LNCaP clone FGC (cell line): Measurements from ENCODE around the gene PLA2G2E.

Experiments
- DNase-seq: peaks from one replicate; pipeline ENCODE4 v3.0.0-alpha.2; 2011; ENCODE audit warnings: low read depth
- H3K4me3 ChIP-seq: 2 replicates; pipeline ENCODE4 v1.5.1; 2011; ENCODE audit warnings: mild to moderate bottlenecking, low read depth, low read length, control low read depth
- TF ChIP-seq, protein P1 (sequence below): IDR thresholded peaks from 2 replicates; pipeline ENCODE4 v1.5.1; 2012; ENCODE audit warnings: mild to moderate bottlenecking; ENCODE audit not compliant: control insufficient read depth, insufficient read depth; ENCODE audit errors: extremely low read depth

PLA2G2E gene

DNA sequence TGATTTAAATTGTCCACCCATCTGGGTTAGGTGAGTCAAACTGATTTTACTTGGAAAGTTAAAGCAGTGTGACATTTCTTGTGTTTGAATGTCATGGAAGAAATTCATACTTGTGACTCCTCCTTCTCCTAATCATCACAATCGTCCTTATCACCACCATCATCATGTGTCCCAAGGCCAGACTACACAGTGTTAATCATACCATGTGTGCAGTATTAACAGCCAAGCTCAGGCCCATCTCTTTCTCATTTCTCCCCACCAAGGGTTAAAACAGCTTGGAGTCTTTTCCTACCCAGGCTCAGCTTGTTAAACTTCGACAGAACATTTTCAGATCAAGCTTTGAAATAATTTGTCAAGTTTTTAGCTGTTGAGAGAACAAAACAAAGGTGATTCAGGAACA lies 22.5 kb upstream of the PLA2G2E start:
- TF ChIP-seq, protein P1, sequence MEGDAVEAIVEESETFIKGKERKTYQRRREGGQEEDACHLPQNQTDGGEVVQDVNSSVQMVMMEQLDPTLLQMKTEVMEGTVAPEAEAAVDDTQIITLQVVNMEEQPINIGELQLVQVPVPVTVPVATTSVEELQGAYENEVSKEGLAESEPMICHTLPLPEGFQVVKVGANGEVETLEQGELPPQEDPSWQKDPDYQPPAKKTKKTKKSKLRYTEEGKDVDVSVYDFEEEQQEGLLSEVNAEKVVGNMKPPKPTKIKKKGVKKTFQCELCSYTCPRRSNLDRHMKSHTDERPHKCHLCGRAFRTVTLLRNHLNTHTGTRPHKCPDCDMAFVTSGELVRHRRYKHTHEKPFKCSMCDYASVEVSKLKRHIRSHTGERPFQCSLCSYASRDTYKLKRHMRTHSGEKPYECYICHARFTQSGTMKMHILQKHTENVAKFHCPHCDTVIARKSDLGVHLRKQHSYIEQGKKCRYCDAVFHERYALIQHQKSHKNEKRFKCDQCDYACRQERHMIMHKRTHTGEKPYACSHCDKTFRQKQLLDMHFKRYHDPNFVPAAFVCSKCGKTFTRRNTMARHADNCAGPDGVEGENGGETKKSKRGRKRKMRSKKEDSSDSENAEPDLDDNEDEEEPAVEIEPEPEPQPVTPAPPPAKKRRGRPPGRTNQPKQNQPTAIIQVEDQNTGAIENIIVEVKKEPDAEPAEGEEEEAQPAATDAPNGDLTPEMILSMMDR = no peak
- no peak overlapping the region for H3K4me3 ChIP-seq
- no peak for DNase-seq

DNA sequence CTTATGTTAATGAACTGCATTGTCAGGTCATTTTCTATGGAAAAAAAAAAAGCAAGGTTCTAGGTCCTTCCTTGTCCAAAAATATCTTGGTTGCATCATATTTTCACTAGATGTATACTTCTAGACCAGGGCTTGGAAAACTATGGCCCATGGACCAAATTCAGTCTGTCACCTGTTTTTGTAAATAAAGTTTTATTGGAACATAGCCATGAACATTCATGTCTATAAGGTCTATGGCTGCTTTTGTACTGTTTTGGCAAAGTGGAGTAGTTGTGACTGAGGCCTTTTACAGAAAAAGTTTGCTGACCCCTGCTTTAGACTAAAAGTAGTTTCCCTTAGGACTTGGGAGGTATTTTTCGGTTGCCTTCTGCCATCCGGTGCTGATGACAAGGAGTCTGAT lies 19.2 kb upstream of the PLA2G2E start:
- TF ChIP-seq, protein P1 = no peak

DNA sequence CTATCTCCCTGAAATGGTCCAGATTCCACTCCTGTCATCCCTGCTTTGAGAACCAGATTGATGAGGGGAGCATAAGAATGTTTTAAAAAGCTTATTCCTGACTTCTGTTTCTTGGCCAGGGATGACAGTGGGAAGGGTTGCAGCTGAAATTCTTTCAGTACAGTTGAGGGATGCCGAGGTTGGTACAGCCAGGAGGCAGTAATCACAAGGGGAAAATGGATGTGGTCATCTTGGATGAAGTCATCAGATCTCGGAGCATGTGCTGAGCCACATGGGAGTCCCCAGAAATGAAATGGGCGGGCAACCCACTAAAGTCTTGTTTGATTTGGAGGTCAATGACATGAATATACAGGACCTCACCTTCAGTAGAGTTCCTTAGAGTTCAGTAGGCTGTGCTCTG lies 18.7 kb upstream of the PLA2G2E start:
- TF ChIP-seq, protein P1 = no peak
- DNase-seq = no peak
- H3K4me3 ChIP-seq = no peak overlapping the region

More for the DNA sequence above, 19.2 kb upstream of the PLA2G2E start:
- no peak for DNase-seq
- H3K4me3 ChIP-seq = no peak overlapping the region

DNA sequence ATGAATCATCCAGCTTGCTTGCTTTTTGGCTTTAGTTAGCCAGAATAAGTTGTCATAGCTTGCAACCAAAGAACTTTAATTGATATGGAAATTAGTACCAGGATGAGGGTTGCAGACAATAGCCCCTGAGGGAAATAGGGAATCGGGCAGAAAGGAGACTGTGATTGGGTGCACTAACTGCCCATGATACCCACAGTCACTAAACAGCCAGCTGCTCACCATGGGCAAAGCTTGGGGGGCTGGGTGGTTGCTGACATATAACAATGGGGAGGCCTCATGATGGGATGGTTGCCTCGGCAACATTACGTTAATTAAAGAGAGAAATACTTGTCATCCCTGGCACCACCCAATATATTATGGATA lies 17.8 kb upstream of the PLA2G2E start:
- no peak for DNase-seq
- TF ChIP-seq, protein P1 = no peak
- H3K4me3 ChIP-seq = no peak overlapping the region

DNA sequence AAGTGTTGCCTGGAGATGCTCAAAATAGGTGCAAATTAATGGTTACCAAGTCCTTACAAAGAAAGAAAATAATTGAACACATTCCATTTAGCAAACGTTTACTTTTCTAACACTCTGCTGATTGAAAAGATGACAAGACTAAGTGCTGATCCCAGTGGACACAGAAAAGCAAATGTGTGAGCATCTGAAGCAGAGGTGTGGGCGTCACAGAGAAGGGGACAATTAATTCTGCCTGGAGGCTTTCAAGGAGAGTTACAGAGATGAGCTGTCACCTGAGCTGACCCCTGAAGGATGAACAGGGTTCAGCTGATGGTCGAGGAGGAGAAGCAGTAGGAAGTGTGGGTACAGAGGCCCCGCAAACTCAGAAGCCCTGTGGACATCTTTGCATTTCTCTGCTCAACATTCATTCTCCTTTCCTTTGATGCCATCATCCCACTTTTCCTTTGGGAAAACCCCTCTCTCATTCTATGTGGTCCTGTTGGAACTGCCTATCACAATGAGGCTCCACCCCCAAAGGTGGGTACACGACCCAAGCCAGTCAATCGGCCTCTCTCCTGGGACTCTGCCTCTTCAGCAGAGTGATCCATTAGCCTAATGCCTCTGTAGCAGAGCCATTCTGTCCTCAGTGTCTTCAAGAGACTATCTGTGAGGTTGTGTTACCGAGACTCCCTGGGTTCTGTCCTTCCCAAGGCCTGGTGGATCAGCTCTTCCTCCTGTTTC lies 17.2 kb upstream of the PLA2G2E start:
- TF ChIP-seq, protein P1 = no peak
- no peak overlapping the region for H3K4me3 ChIP-seq

DNA sequence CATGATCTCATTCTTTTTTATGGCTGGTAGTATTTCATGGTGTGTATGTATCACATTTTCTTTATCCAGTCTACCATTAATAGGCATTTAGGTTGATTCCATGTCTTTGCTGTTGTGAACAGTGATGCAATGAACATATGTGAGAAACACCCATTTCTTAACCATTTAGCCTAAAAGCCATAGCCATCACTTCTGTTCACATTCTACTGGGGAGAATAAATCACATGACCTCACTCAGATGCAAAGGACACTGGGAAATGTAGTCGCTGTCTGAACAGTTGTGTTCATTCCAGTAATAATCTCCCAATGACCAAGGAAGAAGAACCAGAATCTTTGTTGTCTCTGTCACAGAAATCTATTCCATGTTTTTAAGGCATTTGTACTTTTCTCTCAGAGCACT lies 15.1 kb upstream of the PLA2G2E start:
- DNase-seq = no peak
- TF ChIP-seq, protein P1 = no peak
- no peak overlapping the region for H3K4me3 ChIP-seq

More for the DNA sequence above, 17.2 kb upstream of the PLA2G2E start:
- DNase-seq = no peak
